Left forelimb (tissue), 1 donor: ENCODE results near the gene TUBA4B.
"Not testable (repeated sequence)": the region's sequence is repeated elsewhere in the genome, so short reads cannot be mapped to it uniquely, and the experiment has no call there.

ENCODE experiments used
- DNase-seq: peaks from one replicate; pipeline ENCODE4 v3.0.0-alpha.2; 2018; ENCODE audit warnings: low spot score

TUBA4B gene

DNA sequence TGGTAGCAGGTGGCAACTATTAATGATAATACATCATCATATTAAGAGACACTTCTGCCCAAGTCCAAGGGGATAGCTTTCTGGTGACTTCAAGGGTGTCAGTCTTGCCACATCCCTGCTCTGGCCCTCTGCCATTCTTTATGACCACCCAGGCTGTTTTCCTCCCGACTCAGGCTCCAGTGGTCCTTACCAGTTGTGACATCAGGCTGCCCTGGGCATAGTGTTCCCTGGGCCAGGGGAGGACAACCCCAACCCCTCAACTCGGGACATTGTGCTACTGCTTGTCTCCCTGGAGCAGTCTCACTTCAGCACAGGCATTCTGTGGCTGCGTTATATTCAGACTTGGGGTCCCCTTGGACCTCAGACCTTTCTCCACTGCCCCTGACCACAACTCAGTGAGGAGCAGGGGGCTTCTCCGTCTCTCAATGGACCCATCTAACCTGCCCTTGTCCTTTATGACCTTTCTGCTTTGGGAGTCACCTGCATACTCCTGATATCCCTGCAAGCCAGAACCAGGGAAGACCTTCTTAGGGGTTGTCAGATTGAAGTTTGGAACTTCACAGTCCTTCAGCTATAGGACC is 39.0 kb downstream of the TUBA4B start:
- DNase-seq: no peak

DNA sequence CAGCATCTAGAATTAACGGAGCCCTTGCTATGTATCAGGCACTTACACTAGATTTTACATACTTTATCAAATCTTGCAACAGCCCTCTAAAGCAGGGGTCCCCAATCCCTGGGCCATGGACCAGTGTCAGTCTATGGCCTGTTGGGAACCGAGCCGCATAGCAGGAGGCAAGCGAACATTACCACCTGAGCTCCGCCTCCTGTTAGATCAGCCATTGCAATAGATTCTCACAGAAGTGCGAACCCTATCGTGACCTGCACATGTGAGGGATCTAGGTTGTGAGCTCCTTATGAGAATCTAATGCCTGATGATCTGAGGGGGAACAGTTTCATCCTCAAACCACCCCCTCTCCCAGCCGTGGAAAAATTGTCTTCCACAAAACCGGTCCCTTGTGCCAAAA is 39.6 kb downstream of the TUBA4B start:
- no peak for DNase-seq

DNA sequence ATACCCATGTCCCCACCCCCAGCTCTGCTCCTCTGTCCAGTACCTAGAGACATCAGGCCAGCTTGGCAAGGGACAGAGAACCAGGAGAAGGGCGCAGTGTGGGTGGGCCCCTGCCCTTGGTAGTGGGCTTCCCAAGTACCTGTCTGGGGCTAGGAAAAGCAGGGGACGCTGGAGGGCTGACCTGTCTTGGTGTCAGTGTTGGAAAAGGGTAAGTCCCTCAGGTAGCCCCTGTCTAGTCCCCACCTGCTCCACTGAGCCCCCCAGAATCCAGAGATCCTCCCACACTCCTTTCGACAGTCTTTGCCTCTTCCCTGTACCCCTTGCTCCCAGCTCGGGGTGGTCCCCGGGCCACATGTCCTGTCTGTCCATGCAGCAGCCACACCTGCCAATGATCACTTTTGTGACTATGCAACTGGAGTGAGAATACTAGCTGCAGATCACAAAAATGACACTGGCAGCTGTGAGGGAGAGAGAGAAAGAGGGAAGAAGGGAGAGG is 40.7 kb downstream of the TUBA4B start:
- no peak for DNase-seq

DNA sequence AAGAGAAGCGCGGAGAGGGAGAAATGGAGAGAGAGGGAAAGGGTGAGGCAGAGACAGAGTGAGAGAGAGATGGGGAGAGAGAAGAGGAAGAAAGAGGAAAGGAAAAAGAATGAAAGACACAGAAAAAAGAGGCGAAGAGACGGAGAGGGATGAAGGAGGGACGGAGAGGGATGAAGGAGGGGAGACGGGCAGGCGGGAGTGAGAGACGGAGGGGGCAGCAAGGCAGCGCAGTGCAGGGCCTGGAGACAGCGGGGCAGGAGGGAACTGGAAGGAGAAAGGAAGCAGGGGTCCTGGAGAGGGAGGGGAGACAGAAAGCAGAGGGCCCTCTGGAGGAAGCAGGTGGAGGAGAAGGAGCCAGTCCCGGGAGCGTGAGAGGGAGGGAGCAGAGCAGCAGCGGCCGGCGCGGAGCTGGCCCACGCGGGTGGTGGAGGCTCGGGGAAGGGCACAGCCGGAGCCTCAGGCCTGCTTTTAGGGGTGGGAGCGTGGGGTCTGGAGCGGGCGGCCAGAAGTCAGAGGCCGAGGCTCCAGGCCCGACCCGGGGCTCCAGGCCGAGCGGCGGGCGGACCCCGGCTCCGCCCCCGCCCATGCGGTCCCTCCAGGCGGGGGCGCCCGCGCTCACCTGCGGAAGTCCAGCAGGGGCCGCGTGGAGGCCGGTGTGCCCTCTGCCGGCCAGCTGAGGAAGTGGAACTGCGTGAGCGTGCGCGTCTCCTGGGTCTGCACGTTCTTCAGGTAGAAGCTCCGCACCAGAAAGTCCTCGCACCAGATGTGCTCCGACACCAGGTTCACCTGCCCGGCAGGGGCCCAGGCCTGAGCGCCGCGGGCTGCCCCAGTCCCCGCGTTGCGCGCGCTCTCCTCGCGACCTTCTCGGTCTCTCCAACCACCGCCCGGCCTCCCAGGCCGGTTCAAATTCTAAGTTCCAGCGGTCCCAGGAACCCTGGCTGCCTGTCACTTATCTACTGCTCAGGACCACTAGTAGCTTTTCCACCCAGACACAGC is 41.6 kb downstream of the TUBA4B start:
- peak; percentile 91 for DNase-seq

DNA sequence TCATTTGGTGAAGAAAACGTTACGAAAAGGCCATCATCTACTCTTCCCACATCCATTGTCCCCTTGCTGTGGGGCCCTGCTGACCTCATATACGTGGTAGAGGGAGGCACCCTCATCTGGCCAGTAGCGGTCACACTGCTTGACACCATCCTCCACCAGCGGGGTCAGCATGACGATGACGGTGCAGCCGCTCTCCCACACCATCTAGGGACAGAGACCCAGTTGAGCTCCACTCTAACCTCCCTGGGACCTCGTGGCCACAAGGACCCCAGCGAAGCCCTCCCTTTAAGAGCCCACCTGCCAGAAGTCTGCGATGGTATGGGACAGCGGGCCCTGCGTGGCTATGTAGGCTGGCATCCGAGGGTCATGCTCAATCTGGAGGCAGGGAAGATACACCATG is 43.1 kb downstream of the TUBA4B start:
- no peak for DNase-seq

DNA sequence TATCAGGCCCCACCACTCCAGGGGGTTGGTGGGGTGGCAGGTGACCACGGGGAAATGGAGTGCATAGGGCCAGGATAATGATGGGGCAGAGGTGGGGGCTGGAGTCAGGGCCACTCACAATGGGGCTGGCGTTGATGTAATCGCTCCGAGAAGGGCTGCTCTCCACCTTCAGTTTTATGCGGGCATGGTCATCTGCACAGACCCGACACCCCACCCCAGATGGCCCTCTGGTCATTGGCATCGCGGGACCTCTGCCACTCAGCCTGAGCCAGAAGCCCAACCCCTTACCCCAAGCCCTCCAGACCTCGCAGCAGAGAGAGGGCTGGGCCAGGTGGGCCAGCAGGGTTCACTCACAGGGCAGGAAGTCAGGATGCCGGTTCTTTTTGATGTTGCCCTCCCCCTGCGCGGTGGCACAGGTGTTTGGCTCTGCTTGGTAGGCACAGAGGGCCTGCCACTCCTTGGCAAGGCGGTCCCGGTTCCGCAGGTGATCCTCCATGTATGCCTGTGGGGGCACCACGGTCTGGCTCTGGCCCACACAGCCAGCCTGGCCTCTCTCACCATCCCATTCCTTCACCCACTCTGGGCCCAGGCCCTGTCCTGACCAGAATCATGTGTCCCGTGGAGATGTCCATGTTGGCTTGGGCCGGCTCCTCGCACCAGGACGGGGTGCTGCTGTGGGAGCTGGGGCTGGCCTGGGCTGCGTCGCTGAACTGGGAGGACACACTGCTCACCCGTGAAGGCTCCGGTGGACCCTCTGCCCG is 43.8 kb downstream of the TUBA4B start:
- no peak for DNase-seq

DNA sequence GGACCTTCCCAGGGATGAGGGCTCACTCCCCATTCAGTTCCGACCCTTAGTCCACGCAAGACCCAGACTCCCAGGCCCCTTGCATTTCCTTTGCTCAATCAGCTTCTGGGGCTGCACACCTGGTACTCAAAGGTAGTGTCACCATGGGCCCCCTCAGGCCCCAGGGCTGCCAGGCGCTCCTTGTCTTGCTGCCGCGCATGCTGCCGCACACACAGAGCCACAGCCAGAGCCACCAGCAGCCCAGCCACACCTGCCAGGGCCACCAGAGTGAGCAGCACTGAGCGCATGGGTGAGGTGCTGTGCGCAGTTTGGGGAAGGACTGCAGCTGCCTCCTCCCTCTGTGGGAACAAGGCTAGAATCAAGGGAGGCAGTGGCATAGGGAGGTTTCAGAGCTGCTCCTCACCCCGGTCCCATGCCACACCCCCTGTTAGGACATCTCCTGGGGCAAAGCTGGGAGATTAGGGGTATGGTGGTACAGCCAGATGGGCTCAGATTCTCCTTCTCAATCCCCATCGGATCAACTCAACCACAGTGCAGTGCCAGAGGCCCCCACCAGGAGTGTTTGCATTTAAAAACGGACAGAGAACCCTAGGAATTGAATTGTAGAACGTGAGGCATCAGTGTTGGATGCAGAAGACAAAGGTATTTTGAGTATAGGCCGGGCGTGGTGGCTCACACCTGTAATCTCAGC is 44.9 kb downstream of the TUBA4B start:
- no peak for DNase-seq

DNA sequence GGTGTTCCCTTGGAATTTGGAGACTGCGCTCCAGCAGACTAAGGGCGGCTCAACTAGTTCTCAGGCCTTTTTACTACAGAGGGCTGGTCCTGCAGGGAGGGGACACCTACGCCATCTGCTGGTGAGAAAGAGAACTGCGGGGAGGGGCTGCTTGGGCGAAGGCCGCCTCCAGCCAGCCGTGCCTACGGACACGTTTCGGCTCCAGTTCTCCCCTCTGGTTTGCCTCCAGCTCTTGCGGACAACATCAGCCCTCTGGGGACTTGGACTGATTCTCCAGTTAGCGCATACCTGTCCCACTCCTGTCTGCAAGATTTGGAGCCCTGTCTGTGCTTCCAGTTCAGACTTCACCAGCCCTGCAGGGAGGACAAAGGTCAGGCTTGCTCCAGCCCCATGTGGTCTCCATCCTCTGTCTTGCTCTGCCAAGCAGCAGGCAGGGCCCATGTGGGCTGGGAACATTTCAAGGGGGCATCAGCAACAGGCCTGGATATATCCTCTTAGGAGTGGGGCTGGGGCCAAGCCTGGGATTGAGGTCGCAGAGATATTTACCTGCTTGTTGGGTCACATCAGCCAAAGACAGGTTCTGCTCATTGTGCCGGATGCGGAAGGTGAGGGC is 45.8 kb downstream of the TUBA4B start:
- peak; percentile 85 for DNase-seq

DNA sequence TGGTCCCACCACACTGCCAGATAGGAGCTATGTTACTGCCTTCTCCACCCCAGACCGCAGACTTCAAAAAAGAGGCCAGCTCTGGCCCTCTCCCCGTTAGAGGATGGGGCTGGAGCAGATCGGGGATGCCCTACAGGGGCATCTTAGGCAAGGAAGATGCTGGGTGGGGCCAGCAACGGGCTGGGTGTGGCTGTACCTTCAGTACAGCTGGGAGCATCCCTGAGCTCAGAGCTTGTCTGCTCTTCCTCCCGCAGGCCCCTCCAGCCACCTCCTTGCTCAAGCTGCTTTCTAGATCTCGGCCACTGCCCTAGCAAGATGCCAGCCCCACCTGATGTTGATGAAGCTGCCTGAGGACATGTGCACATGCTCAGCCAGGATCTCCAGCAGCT is 46.3 kb downstream of the TUBA4B start:
- no peak for DNase-seq

DNA sequence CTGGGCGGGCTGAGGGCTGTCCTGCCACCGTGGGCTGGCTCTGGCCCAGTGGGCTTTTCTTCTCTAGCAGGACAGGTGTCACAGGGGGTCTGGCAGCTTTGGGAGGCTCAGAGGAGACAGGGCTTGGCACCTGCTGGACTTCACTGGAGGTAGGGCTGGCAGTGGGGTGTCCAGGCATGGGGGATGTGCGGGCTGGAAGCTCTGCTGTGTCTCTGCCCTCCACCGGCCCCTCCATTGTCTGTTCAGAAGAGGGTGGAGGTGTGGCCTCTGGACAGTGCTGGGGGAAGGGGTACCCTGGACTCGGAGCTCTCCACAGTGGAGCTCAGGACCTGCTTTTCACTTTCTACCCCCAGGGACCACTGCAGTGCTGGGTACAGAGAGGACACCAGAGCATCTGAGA is 47.0 kb downstream of the TUBA4B start:
- DNase-seq: no peak

DNA sequence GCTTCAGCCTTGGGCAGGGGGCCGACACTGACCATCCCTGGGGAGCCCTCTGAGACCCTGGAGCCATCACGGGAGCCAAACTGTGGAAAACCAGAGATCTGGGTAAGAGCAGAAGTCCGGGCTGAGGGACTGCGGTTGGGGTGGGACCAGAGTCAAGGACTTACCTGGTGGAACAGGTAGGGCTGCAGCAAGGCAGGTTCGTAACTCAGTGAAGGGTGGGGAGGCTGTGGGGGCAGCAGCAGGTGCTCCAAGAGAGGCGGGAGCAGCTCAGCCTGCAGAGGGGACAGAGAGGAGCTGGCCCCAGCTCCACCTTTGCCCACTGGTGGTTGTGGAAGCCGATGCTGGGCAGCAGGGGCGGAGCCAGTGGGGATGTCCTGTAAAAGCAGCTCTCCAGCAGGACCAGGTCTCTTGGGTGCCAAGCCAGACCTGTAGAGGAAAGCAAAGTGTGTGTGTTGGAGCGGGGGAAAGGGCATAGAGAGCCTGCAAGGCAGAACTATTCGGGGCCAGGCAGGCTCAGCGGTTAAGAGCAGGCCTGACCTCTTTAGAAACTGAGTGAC is 49.4 kb downstream of the TUBA4B start:
- no peak for DNase-seq

DNA sequence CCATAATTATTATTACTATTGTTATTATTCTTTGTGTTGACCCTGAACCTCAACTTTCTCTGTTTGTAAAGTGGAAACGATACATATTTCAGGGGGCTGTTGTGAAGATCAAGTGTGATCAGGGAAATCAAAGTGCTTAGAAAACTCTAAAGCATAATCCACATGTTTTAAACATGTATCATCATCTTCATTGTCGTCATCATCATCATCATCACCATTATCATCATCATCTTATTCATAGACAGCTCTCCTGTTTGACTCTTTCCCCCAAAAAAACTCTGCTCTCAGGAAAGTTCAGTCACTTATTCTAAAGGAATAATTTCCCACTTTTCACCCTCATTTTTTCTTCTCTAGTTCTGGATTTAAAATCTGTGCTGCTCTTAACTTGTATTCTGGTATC is 51.2 kb downstream of the TUBA4B start:
- no peak for DNase-seq

DNA sequence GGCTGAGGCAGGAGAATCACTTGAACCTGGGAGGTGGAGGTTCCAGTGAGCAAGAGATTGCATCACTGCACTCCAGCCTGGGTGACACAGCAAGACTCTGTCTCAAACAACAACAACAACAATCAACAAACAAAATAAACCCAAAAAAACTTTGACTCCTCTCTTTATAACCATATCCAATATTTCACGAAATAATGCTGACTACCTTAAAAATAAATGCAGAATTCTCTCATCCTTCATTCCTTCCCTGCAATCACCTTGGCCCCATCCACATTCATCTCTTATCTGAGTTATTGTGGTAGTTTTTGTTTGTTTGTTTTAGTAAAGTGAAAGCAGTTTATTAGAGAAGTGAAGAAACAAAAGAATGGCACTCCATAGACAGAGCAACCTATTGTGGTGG is 53.0 kb downstream of the TUBA4B start:
- DNase-seq: no peak

DNA sequence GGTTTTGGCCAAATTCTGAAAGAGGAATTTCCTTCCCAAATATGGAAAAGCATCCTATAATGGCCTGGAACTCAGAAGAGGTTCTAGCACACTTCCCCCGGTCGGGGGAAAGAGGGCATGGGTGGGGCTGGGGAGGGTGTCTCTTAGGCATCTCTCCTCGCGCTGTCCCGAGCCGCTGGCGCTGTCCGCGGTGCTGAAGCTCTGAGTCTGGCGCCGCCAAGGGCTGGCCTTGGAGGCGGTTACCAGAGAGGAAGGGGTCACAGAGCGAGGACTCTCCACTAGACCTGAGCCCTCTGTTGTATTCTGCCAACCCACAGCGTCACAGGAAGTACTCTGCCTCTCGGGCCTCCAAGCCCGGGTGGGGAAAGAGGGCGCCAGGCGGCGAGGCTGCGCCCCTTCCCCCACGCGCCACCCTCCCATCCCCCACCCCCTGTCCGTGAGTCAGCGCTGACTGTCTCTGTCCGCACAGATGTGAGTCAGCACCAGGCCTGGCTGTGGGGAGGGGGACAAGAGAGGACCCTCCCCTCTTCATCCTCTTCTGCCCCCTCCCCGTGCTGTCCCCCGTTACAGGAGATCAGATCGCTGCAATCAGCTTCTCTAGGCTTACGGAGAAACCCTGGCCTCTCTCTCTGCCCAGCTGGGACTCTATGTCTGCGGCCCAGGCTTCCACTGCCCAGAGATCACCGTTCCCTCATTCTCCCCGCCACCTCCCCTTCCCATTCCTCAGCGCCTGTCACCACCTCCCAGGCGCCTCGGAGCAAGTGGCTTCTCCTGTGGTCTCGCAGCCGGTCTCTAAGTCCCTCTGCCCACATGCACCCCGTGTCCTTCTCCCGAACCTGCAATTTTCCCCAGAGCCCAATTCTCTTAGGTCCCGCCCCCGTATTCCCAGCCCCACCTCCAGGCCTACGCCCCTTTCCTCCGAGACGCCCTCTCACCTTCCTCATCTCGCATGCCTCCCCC is 55.4 kb downstream of the TUBA4B start:
- no peak for DNase-seq

DNA sequence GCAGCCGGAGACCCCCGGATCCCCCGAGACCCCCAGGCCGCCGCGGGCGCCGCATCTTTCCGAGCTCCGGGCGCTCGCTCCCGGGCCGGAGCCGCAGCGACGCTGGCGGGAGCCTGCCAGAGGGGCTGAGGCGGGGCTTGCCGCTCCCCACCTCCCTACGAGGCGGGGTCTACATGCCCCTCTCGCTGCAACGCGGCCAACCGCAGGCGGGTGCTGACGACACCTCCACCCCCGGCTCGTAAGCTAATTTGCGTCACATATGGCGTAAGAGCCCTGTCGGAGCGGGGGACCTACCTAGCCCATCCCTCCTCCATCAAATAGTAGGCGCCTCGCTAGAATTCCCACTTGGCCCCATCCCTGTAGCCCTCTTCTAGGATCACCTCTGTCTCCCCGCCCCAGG is 56.2 kb downstream of the TUBA4B start, which contains the start of gene PTPRN:
TSS of gene PTPRN (minus strand) at position 124 of the 400 bp plus-strand sequence. CDS start at position 55, 69 bp downstream.
- DNase-seq: no peak

DNA sequence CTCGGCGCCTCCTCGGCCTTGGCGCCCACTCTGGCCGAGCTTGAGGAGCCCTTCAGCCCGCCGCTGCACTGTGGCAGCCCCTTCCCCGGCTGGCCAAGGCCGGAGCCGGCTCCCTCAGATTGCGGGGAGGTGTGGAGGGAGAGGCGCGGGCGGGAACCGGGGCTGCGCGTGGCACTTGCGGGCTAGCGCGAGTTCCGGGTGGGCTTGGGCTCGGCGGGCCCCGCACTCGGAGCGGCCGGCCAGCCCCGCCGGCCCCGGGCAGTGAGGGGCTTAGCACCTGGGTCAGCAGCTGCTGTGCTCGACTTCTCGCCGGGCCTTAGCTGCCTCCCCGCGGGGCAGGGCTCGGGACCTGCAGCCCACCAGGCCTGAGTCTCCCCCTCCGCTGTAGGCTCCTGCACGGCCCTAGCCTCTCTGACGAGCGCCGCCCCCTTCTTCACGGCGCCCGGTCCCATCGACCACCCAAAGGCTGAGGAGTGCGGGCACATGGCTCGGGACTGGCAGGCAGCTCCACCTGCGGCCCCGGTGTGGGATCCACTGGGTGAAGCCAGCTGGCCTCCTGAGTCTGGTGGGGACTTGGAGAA is 59.7 kb downstream of the TUBA4B start:
- DNase-seq: not testable (repeated sequence)

DNA sequence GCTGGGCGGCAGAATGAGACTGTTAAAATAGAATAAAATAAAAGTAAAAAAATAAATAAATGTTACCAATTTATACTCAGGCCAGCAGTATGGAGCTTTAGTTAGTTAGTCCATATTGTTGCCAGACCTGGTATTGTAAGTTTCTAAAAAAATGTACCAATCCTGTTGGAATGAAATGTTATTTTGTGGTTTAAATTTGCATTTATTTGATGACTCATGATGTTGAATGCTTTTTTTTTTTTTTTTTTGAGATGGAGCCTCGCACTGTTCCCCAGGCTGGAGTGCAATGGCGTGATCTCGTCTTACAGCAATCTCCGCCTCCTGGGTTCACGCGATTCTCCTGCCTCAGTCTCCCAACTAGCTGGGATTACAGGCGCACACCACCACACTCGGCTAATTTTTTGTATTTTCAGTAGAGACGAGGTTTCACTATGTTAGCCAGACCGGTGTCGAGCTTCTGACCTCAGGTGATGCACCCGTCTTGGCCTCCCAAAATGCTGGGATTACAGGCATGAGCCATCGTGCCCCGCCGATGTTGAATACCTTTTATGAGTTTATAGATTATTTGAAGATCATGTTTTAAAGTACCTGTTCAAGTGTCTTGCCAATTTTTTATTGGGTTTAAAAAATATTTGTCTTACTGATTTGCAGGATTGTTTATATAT is 61.9 kb downstream of the TUBA4B start:
- DNase-seq: no peak
